MM.1S (cell line): ENCODE results near the gene CISH.

ENCODE experiments used
- DNase-seq: peaks from one replicate; pipeline ENCODE4 v3.0.0-alpha.2; 2015
- H2AFZ ChIP-seq: fragments of 300-600 bp; sonication (generic); 2 replicates; pipeline ENCODE4 v1.6.0; 2016; ENCODE audit warnings: antibody characterized with exemption, low read length
- H3F3A ChIP-seq: fragments of 300-600 bp; sonication (generic); 2 replicates; pipeline ENCODE4 v1.6.1; 2016; ENCODE audit warnings: mild to moderate bottlenecking, antibody characterized with exemption, low read length, moderate library complexity, mixed read lengths; ENCODE audit not compliant: insufficient read depth
- H3K27ac ChIP-seq: fragments of 300-600 bp; sonication (generic); 2 replicates; pipeline ENCODE4 v1.5.1; 2016; ENCODE audit warnings: mild to moderate bottlenecking, low read length
- H3K27me3 ChIP-seq: fragments of 300-600 bp; sonication (generic); replicated peaks from 2 replicates; pipeline ENCODE4 v1.6.0; 2016; ENCODE audit warnings: low read length; ENCODE audit not compliant: insufficient read depth
- H3K36me3 ChIP-seq: fragments of 300-600 bp; sonication (generic); replicated peaks from 2 replicates; pipeline ENCODE4 v1.6.1; 2016; ENCODE audit warnings: mild to moderate bottlenecking, low read length, mixed read lengths; ENCODE audit not compliant: insufficient read depth
- H3K4me1 ChIP-seq: fragments of 300-600 bp; sonication (generic); 2 replicates; pipeline ENCODE4 v1.6.1; 2016; ENCODE audit warnings: low read length, mixed read lengths
- H3K4me2 ChIP-seq: fragments of 300-600 bp; sonication (generic); 2 replicates; pipeline ENCODE4 v1.6.0; 2016; ENCODE audit warnings: low read depth, low read length
- H3K4me3 ChIP-seq: fragments of 300-600 bp; sonication (generic); 2 replicates; pipeline ENCODE4 v1.5.1; 2016; ENCODE audit warnings: low read length, mixed read lengths
- H3K79me2 ChIP-seq: fragments of 300-600 bp; sonication (generic); 2 replicates; pipeline ENCODE4 v1.6.1; 2016; ENCODE audit warnings: mixed run types, low read length, mixed read lengths
- H3K9ac ChIP-seq: fragments of 300-600 bp; sonication (generic); 2 replicates; pipeline ENCODE4 v1.6.1; 2016; ENCODE audit warnings: low read length, mixed read lengths
- H3K9me2 ChIP-seq: fragments of 300-600 bp; sonication (generic); replicated peaks from 2 replicates; pipeline ENCODE4 v1.6.1; 2016; ENCODE audit warnings: mild to moderate bottlenecking, low read length, mixed read lengths; ENCODE audit not compliant: insufficient read depth
- H3K9me3 ChIP-seq: fragments of 300-600 bp; sonication (generic); replicated peaks from 2 replicates; pipeline ENCODE4 v1.6.1; 2016; ENCODE audit warnings: mild to moderate bottlenecking, low read length, mixed read lengths; ENCODE audit not compliant: insufficient read depth
- H4K20me1 ChIP-seq: fragments of 300-600 bp; sonication (generic); 2 replicates; pipeline ENCODE4 v1.6.1; 2016; ENCODE audit warnings: mild to moderate bottlenecking, low read length, moderate library complexity, mixed read lengths; ENCODE audit not compliant: insufficient read depth
- CTCF ChIP-seq: fragments of 300-600 bp; sonication (generic); IDR thresholded peaks from 2 replicates; pipeline ENCODE4 v1.5.1; 2016; ENCODE audit warnings: antibody characterized with exemption, low read length, mixed read lengths
- EZH2 ChIP-seq: fragments of 300-600 bp; sonication (generic); optimal IDR thresholded peaks from 2 replicates; pipeline ENCODE3; 2017; ENCODE audit warnings: low read depth, mild to moderate bottlenecking, antibody characterized with exemption, low read length, mixed read lengths
- EZH2phosphoT487 ChIP-seq: fragments of 300-600 bp; sonication (generic); IDR thresholded peaks from 2 replicates; pipeline ENCODE4 v1.6.1; 2018; ENCODE audit warnings: antibody characterized with exemption, low read length

CISH gene

DNA sequence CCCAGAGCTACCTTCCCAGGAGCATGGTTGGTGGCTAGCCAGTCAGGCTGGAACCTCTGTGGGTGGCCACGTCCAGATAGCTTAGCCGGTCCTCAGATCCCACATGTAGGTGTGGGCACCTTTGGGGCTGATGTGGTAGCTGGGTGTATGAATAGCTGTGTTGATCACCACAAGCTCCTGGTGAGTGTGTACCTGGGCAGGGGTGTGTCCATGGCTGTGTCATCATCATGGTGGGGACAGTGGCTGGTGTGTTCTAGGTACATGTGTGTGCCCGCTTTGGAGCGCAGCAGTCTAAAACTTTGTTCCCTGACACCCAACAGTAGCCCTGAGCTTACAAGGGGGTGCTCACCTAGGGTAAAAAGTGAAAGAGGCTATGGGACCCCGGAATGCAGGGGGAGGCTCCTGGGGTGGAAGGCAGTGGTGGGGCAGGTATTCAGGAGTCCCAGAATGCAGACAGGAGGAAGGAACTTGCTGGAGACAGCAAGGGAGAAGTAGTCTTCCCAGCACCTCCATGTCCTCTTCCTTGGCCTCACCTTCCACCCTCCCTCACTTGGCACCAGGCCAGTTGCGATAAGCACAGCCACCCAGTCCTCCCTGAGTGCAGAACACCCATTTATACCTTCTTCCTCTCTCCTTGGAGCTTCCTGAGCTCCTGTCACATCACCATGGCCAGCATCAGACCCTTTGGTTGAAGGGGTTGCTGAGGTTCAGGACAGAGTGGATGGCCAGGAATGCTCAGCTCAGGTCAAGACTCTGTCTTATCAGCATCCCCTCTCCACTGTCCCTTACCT is 1.2 kb downstream of the CISH start:
- Histone ChIP-seq H3K36me3 (no peaks in the 10 kb centered on the region), H3K4me3 (no peak overlapping the region), H3K9me2 (no peaks in the 10 kb centered on the region), H3K9ac (no peak overlapping the region), H2AFZ (no peak overlapping the region), H4K20me1 (no peaks in the 10 kb centered on the region), H3K4me2 (no peak overlapping the region; the same call in 1 of the 2 replicates), H3K27me3 (no peaks in the 10 kb centered on the region), H3F3A (peaks cover 14% of the 10 kb centered on the region; the same call in 1 of the 2 replicates), H3K4me1 (peaks cover 18% of the 10 kb centered on the region), H3K9me3 (no peaks in the 10 kb centered on the region), H3K27ac (no peak overlapping the region), H3K79me2 (no peaks in the 10 kb centered on the region)
- no peak for DNase-seq
- no peak for TF ChIP-seq CTCF
- TF ChIP-seq EZH2phosphoT487, result no peak
- TF ChIP-seq EZH2, result no peak

DNA sequence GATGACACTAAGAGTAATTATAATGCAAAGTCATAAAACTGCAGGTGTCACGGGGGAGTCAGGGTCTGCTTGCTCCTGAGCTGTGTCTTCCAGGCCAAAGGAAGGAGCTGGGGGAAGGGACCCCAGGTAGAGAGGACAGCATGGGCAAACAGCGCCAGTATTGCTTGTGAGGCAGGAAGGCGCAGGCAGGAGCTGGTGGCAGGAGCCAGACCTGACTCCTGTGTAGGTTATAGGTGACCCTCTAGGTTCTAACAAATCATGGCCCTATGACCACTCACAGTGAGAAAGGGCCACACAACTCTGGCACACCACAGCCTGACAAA is 1.9 kb downstream of the CISH start:
- no peaks in the 10 kb centered on the region for H3K9me3 ChIP-seq
- H3K27me3 ChIP-seq, result no peaks in the 10 kb centered on the region
- no peak overlapping the region for H2AFZ ChIP-seq
- no peak overlapping the region for H3K9ac ChIP-seq
- no peak for DNase-seq
- no peaks in the 10 kb centered on the region for H3K36me3 ChIP-seq
- no peak overlapping the region for H3K4me2 ChIP-seq
- no peak overlapping the region for H3K4me3 ChIP-seq
- H3K79me2 ChIP-seq, result no peaks in the 10 kb centered on the region
- TF ChIP-seq CTCF, result no peak
- no peak for TF ChIP-seq EZH2
- TF ChIP-seq EZH2phosphoT487, result no peak
- H3K4me1 ChIP-seq, result peaks cover 25% of the 10 kb centered on the region
- H4K20me1 ChIP-seq, result no peaks in the 10 kb centered on the region
- no peak overlapping the region for H3K27ac ChIP-seq
- H3F3A ChIP-seq, result peaks cover 14% of the 10 kb centered on the region; the same call in 1 of the 2 replicates
- no peaks in the 10 kb centered on the region for H3K9me2 ChIP-seq

GRCh38 chr3:50609071-50609762 is 2.4 kb downstream of the CISH start:
- Histone ChIP-seq H4K20me1 (no peaks in the 10 kb centered on the region), H3K27me3 (no peaks in the 10 kb centered on the region), H3K4me3 (no peak overlapping the region), H3F3A (peaks cover 14% of the 10 kb centered on the region; the same call in 1 of the 2 replicates), H3K79me2 (no peaks in the 10 kb centered on the region), H3K36me3 (no peaks in the 10 kb centered on the region), H3K27ac (no peak overlapping the region), H3K9me2 (no peaks in the 10 kb centered on the region), H3K4me2 (no peak overlapping the region), H3K4me1 (peaks cover 27% of the 10 kb centered on the region), H2AFZ (no peak overlapping the region), H3K9ac (no peak overlapping the region), H3K9me3 (no peaks in the 10 kb centered on the region)
- TF ChIP-seq EZH2 (no peak), EZH2phosphoT487 (no peak), CTCF (no peak)
- no peak for DNase-seq
